Cardiac muscle cell (in vitro differentiated cells and primary cell): ENCODE measurements around the gene RUBCNL. TPM values are rescaled to one million over a fixed set of nuclear protein-coding genes. Genes with fewer than 3 reads are reported as not detected.

Experiments used
- DNase-seq, 2 donors: peaks; one replicate each; pipeline versions ENCODE4 v3.0.0 to v3.0.0-alpha.2; 2010 to 2017; ENCODE audit warnings: low read depth in 1 of 2, low spot score in 1 of 2
- H3K27ac ChIP-seq: fragments of 200-600 bp; sonication (generic); 2 replicates; pipeline ENCODE4 v1.5.1; 2016
- H3K27me3 ChIP-seq: fragments of 200-600 bp; sonication (generic); 2 replicates; pipeline ENCODE4 v1.6.0; 2016; ENCODE audit warnings: control low read depth
- H3K36me3 ChIP-seq: fragments of 200-600 bp; sonication (generic); 2 replicates; pipeline ENCODE4 v1.5.1; 2016; ENCODE audit warnings: control low read depth
- H3K4me1 ChIP-seq: fragments of 200-600 bp; sonication (generic); 2 replicates; pipeline ENCODE4 v1.8.1; 2017; ENCODE audit warnings: low read depth, mild to moderate bottlenecking, mixed run types
- H3K4me3 ChIP-seq: fragments of 200-600 bp; sonication (generic); 2 replicates; pipeline ENCODE4 v1.5.1; 2016; ENCODE audit warnings: mild to moderate bottlenecking
- H3K9me3 ChIP-seq: fragments of 200-600 bp; sonication (generic); 2 replicates; pipeline ENCODE4 v1.5.1; 2017; ENCODE audit warnings: low read depth, mild to moderate bottlenecking, control low read depth
- CTCF ChIP-seq: IDR thresholded peaks from 2 replicates; pipeline ENCODE4 v1.5.1; 2012; ENCODE audit warnings: low read depth, mild to moderate bottlenecking, low read length
- polyA plus RNA-seq: library from polyadenylated mRNA; unstranded; fragments of >200 nt; fragmentation: Nextera tagmentation; extraction: Ambion mirVana; gene quantifications from 2 replicates; pipeline ENCODE4 v1.2.1, GENCODE V29; 2016
- total RNA-seq: library from RNA; depleted of rRNA; stranded (reverse); fragments of >200 nt; gene quantifications from 2 replicates; pipeline ENCODE4 v1.2.3, GENCODE V29; 2016

Gene RUBCNL
- total and polyA plus RNA-seq, 2 experiments from 2014 or later, result 0.67 to 1.5 TPM

DNA sequence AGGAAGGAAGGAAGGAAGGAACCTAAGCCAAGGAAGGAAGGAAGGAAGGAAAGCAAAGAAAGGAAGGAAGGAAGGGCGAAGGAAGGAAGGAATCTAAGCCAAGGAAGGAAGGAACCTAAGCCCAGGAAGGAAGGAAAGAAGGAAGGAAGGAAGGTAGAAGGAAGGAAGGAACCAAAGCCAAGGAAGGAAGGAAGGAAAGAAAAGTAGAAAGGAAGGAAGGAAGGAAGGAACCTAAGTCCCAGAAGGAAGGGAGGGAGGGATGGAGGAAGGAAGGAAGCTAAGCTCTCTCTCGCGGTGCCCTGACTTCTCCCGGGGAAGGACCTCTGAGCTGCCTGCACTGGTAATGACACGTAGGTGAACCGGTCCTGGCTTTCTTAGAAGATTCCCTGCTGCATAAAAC is 1.3 kb upstream of the RUBCNL start:
- no peaks in the 10 kb centered on the region for H3K36me3 ChIP-seq
- no peaks in the 10 kb centered on the region for H3K4me1 ChIP-seq
- no peaks in the 10 kb centered on the region for H3K9me3 ChIP-seq
- TF ChIP-seq CTCF, result no peak
- no peak for DNase-seq
- peaks cover 50% of the 10 kb centered on the region for H3K27me3 ChIP-seq
- H3K27ac ChIP-seq, result no peak overlapping the region
- no peak overlapping the region for H3K4me3 ChIP-seq

- Histone ChIP-seq H3K27ac (no peak overlapping the region), H3K9me3 (no peaks in the 10 kb centered on the region), H3K36me3 (no peaks in the 10 kb centered on the region), H3K4me1 (no peaks in the 10 kb centered on the region), H3K4me3 (peak overlapping the region; percentile 55), H3K27me3 (peaks cover 50% of the 10 kb centered on the region)
- TF ChIP-seq CTCF, result no peak
- peak in 1 of 2 donors; percentile 38 for DNase-seq
These were observed 524 bp downstream of the RUBCNL start for GRCh38 chr13:46386392-46387063.

GRCh38 chr13:46385946-46386345 is 1.1 kb downstream of the RUBCNL start:
- no peak for TF ChIP-seq CTCF
- Histone ChIP-seq H3K4me3 (peak overlapping the region; percentile 55), H3K9me3 (no peaks in the 10 kb centered on the region), H3K27me3 (peaks cover 50% of the 10 kb centered on the region), H3K27ac (no peak overlapping the region), H3K36me3 (no peaks in the 10 kb centered on the region), H3K4me1 (no peaks in the 10 kb centered on the region)
- no peak for DNase-seq

DNA sequence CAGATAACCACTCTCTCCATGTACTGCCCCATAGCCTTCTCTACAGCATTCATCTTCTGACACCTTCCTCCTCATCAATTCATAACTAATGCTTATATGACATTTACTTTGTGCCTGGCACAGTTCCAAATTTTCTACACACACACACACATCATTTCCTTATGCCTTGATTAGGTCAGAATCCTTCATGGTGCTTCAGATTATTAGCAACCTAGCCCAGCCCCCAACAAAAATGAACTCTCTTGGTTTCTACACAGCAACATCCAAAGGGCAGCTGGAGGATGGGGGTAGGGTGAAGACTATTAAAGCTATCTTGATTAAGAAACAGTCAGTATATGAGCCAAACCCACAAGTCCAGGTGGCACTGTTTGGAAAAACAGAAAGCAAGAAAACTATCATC is 3.7 kb downstream of the RUBCNL start:
- Histone ChIP-seq H3K27ac (no peak overlapping the region), H3K9me3 (no peaks in the 10 kb centered on the region), H3K27me3 (peaks cover 34% of the 10 kb centered on the region), H3K4me1 (no peaks in the 10 kb centered on the region), H3K4me3 (no peak overlapping the region), H3K36me3 (no peaks in the 10 kb centered on the region)
- DNase-seq, result no peak
- TF ChIP-seq CTCF, result no peak

- Histone ChIP-seq H3K27ac (no peak overlapping the region), H3K9me3 (no peaks in the 10 kb centered on the region), H3K36me3 (no peaks in the 10 kb centered on the region), H3K4me1 (no peaks in the 10 kb centered on the region), H3K4me3 (no peak overlapping the region), H3K27me3 (peaks cover 32% of the 10 kb centered on the region)
- no peak for TF ChIP-seq CTCF
- DNase-seq, result no peak
These were observed 4.8 kb downstream of the RUBCNL start for GRCh38 chr13:46382224-46382623.
